Glomerular visceral epithelial cell (primary cell): Measurements from ENCODE around the gene C16orf87.

Experiments used
- DNase-seq: peaks from one replicate; pipeline ENCODE4 v3.0.0-alpha.2; 2016; ENCODE audit errors: extremely low spot score

The C16orf87 gene

GRCh38 chr16:46757339-46758050, 73.5 kb downstream of the C16orf87 start:
- no peak for DNase-seq

- no peak for DNase-seq
Observed at GRCh38 chr16:46756772-46757171, 74.2 kb downstream of the C16orf87 start.

- no peak for DNase-seq
Observed at GRCh38 chr16:46753015-46753414, 78.0 kb downstream of the C16orf87 start.

- DNase-seq: no peak
Observed at GRCh38 chr16:46751381-46751780, 79.6 kb downstream of the C16orf87 start.

GRCh38 chr16:46748775-46749705, 81.9 kb downstream of the C16orf87 start:
- DNase-seq: no peak

GRCh38 chr16:46747777-46748651, 83.0 kb downstream of the C16orf87 start, which contains the start of gene MYLK3:
TSS of gene MYLK3 (minus strand) at chr16:46748344. CDS start at chr16:46748193, 151 bp downstream.
- DNase-seq: no peak

- no peak for DNase-seq
Observed at GRCh38 chr16:46746821-46747776, 83.9 kb downstream of the C16orf87 start.
